SK-N-SH treated with all-trans-retinoic acid at 6 μM for 48 hours (cell line): ENCODE results near the gene HDDC3.

Experiments used
- ATAC-seq: fragments of 200-7000 bp; cut with Tn5 transposase; 3 replicates; pipeline ENCODE4 v1.9.1; 2020; ENCODE audit warnings: mild to moderate bottlenecking, moderate library complexity
- ARNTL ChIP-seq: fragments of 450-650 bp; formaldehyde crosslinking; IDR thresholded peaks from 2 replicates; pipeline ENCODE4 v1.5.0; 2020; ENCODE audit warnings: low read depth, mild to moderate bottlenecking, moderate library complexity, borderline replicate concordance
- BACH2 ChIP-seq: fragments of 250-450 bp; sonication (Bioruptor Pico); IDR thresholded peaks from 2 replicates; pipeline ENCODE4 v1.9.0; 2021; ENCODE audit warnings: mild to moderate bottlenecking, borderline replicate concordance
- CSDC2 ChIP-seq: fragments of 250-450 bp; sonication (Bioruptor Pico); IDR thresholded peaks from 2 replicates; pipeline ENCODE4 v1.5.0; 2020; ENCODE audit warnings: mild to moderate bottlenecking, moderate library complexity
- ESRRG ChIP-seq: fragments of 250-450 bp; sonication (Bioruptor Pico); IDR thresholded peaks from 2 replicates; pipeline ENCODE4 v1.6.1; 2021; ENCODE audit warnings: mild to moderate bottlenecking
- GLIS3 ChIP-seq: fragments of 250-450 bp; sonication (Bioruptor Pico); IDR thresholded peaks from 2 replicates; pipeline ENCODE4 v1.5.0; 2020; ENCODE audit warnings: mild to moderate bottlenecking, moderate library complexity
- ISL1 ChIP-seq: fragments of 250-450 bp; sonication (Bioruptor Pico); IDR thresholded peaks from 2 replicates; pipeline ENCODE4 v2.1.2; 2022; ENCODE audit warnings: mild to moderate bottlenecking, moderate library complexity
- OSR1 ChIP-seq: fragments of 250-450 bp; sonication (Bioruptor Pico); IDR thresholded peaks from 2 replicates; pipeline ENCODE4 v1.8.0; 2022; ENCODE audit warnings: moderate library complexity, mild to moderate bottlenecking, inconsistent platforms
- PPARA ChIP-seq: fragments of 250-450 bp; sonication (Bioruptor Pico); IDR thresholded peaks from 2 replicates; pipeline ENCODE4 v1.5.0; 2020; ENCODE audit warnings: mild to moderate bottlenecking, borderline replicate concordance
- RARB ChIP-seq: fragments of 250-450 bp; sonication (Bioruptor Pico); IDR thresholded peaks from 2 replicates; pipeline ENCODE4 v1.8.0; 2021; ENCODE audit warnings: mild to moderate bottlenecking, moderate library complexity
- SNAI2 ChIP-seq: fragments of 250-450 bp; sonication (Bioruptor Pico); IDR thresholded peaks from 2 replicates; pipeline ENCODE4 v1.5.0; 2020; ENCODE audit warnings: mild to moderate bottlenecking, moderate library complexity
- TOX ChIP-seq: fragments of 250-450 bp; sonication (Bioruptor Pico); IDR thresholded peaks from 2 replicates; pipeline ENCODE4 v1.8.0; 2021; ENCODE audit warnings: mild to moderate bottlenecking, moderate library complexity, borderline replicate concordance
- ZFP3 ChIP-seq: fragments of 250-450 bp; sonication (Bioruptor Pico); IDR thresholded peaks from 2 replicates; pipeline ENCODE4 v1.5.0; 2020; ENCODE audit warnings: mild to moderate bottlenecking, moderate library complexity
- ZNF565 ChIP-seq: fragments of 450-650 bp; formaldehyde crosslinking; conservative IDR thresholded peaks from 2 replicates; pipeline ENCODE4 v1.5.0; 2020; ENCODE audit warnings: low read depth, mild to moderate bottlenecking, moderate library complexity
- ZNF70 ChIP-seq: fragments of 450-650 bp; formaldehyde crosslinking; IDR thresholded peaks from 2 replicates; pipeline ENCODE4 v1.5.0; 2020; ENCODE audit warnings: mild to moderate bottlenecking, moderate library complexity
- TF ChIP-seq, protein P1 (sequence below): fragments of 250-450 bp; sonication (Bioruptor Pico); IDR thresholded peaks from 2 replicates; pipeline ENCODE4 v1.5.0; 2020; ENCODE audit warnings: mild to moderate bottlenecking, moderate library complexity
- TF ChIP-seq, protein P2 (sequence below): fragments of 250-450 bp; sonication (Bioruptor Pico); IDR thresholded peaks from 2 replicates; pipeline ENCODE4 v1.5.1; 2020; ENCODE audit warnings: low read depth, mild to moderate bottlenecking, moderate library complexity
- TF ChIP-seq, protein P3 (sequence below): fragments of 250-450 bp; sonication (Bioruptor Pico); IDR thresholded peaks from 2 replicates; pipeline ENCODE4 v1.8.0; 2021; ENCODE audit warnings: low read depth, mild to moderate bottlenecking, moderate library complexity, borderline replicate concordance
- TF ChIP-seq, protein P4 (sequence below): fragments of 250-450 bp; sonication (Bioruptor Pico); IDR thresholded peaks from 2 replicates; pipeline ENCODE4 v1.5.1; 2021; ENCODE audit warnings: mild to moderate bottlenecking, moderate library complexity

Gene HDDC3

GRCh38 chr15:90932660-90932991, 277 bp upstream of the HDDC3 start:
- no peak for ATAC-seq
- no peak for TF ChIP-seq CSDC2 (CRISPR knock-in tag)
- TF ChIP-seq ESRRG (CRISPR knock-in tag) = no peak
- TF ChIP-seq, protein P1, sequence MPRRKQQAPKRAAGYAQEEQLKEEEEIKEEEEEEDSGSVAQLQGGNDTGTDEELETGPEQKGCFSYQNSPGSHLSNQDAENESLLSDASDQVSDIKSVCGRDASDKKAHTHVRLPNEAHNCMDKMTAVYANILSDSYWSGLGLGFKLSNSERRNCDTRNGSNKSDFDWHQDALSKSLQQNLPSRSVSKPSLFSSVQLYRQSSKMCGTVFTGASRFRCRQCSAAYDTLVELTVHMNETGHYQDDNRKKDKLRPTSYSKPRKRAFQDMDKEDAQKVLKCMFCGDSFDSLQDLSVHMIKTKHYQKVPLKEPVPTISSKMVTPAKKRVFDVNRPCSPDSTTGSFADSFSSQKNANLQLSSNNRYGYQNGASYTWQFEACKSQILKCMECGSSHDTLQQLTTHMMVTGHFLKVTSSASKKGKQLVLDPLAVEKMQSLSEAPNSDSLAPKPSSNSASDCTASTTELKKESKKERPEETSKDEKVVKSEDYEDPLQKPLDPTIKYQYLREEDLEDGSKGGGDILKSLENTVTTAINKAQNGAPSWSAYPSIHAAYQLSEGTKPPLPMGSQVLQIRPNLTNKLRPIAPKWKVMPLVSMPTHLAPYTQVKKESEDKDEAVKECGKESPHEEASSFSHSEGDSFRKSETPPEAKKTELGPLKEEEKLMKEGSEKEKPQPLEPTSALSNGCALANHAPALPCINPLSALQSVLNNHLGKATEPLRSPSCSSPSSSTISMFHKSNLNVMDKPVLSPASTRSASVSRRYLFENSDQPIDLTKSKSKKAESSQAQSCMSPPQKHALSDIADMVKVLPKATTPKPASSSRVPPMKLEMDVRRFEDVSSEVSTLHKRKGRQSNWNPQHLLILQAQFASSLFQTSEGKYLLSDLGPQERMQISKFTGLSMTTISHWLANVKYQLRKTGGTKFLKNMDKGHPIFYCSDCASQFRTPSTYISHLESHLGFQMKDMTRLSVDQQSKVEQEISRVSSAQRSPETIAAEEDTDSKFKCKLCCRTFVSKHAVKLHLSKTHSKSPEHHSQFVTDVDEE (CRISPR knock-in tag) = no peak
- no peak for TF ChIP-seq ISL1 (CRISPR knock-in tag)
- TF ChIP-seq, protein P2, sequence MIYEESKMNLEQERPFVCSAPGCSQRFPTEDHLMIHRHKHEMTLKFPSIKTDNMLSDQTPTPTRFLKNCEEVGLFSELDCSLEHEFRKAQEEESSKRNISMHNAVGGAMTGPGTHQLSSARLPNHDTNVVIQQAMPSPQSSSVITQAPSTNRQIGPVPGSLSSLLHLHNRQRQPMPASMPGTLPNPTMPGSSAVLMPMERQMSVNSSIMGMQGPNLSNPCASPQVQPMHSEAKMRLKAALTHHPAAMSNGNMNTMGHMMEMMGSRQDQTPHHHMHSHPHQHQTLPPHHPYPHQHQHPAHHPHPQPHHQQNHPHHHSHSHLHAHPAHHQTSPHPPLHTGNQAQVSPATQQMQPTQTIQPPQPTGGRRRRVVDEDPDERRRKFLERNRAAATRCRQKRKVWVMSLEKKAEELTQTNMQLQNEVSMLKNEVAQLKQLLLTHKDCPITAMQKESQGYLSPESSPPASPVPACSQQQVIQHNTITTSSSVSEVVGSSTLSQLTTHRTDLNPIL (CRISPR knock-in tag) = no peak
- TF ChIP-seq ZNF565 = no peak

- TF ChIP-seq ARNTL (CRISPR knock-in tag) = no peak
- TF ChIP-seq BACH2 (CRISPR knock-in tag) = no peak
- no peak for TF ChIP-seq TOX
- TF ChIP-seq, protein P3, sequence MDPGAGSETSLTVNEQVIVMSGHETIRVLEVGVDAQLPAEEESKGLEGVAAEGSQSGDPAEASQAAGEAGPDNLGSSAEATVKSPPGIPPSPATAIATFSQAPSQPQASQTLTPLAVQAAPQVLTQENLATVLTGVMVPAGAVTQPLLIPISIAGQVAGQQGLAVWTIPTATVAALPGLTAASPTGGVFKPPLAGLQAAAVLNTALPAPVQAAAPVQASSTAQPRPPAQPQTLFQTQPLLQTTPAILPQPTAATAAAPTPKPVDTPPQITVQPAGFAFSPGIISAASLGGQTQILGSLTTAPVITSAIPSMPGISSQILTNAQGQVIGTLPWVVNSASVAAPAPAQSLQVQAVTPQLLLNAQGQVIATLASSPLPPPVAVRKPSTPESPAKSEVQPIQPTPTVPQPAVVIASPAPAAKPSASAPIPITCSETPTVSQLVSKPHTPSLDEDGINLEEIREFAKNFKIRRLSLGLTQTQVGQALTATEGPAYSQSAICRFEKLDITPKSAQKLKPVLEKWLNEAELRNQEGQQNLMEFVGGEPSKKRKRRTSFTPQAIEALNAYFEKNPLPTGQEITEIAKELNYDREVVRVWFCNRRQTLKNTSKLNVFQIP (CRISPR knock-in tag) = no peak
- no peak for TF ChIP-seq RARB
- TF ChIP-seq ISL1 (CRISPR knock-in tag) = no peak
- TF ChIP-seq GLIS3 (CRISPR knock-in tag) = no peak
- TF ChIP-seq SNAI2 (CRISPR knock-in tag) = no peak
- no peak for TF ChIP-seq OSR1 (CRISPR knock-in tag)
- TF ChIP-seq, protein P1 (CRISPR knock-in tag) = no peak
- TF ChIP-seq ZNF70 (CRISPR knock-in tag) = no peak
- no peak for TF ChIP-seq PPARA (CRISPR knock-in tag)
- TF ChIP-seq ZFP3 = no peak
- no peak for ATAC-seq
These were observed 848 bp downstream of the HDDC3 start for GRCh38 chr15:90931575-90931827.

DNA sequence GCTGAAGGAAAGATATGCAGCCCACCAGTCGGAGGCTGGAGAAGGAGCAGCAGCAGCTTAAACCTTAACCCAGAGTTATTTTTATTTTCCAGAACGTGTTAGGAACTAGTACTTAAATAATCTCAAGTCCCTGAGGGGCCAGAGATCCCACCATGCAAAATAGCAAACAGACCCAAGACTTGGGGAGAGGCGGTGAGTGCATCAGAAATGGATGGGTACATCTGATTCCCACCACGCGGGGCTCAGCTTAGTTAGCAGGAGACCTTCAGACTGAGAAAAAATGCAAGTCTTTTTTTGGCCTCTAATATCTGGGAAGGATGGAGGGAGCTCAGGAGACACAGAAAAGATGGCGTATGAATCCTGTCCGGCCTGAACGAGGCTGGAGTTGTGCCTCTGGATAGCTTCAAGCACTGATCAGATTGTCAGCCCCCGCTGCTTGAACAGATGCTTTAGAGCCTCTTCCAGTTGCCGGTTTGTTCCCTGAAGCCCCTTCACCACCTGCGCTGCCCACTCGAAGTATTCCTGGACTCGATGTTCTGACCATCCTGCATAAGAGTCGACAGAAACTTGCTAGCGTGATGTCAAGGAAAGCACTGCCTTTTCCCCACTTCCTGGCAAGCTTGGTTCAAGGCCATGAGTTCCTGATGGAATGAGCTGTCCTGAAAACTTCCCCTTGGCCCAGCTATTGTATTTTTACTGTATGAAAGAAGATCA, 1.3 kb downstream of the HDDC3 start:
- ATAC-seq = no peak

More for the DNA sequence above, 1.3 kb downstream of the HDDC3 start:
- TF ChIP-seq ESRRG (CRISPR knock-in tag) (no peak), GLIS3 (CRISPR knock-in tag) (no peak), ISL1 (CRISPR knock-in tag) (no peak)
- TF ChIP-seq, protein P1 (CRISPR knock-in tag) = no peak
- TF ChIP-seq, protein P4, sequence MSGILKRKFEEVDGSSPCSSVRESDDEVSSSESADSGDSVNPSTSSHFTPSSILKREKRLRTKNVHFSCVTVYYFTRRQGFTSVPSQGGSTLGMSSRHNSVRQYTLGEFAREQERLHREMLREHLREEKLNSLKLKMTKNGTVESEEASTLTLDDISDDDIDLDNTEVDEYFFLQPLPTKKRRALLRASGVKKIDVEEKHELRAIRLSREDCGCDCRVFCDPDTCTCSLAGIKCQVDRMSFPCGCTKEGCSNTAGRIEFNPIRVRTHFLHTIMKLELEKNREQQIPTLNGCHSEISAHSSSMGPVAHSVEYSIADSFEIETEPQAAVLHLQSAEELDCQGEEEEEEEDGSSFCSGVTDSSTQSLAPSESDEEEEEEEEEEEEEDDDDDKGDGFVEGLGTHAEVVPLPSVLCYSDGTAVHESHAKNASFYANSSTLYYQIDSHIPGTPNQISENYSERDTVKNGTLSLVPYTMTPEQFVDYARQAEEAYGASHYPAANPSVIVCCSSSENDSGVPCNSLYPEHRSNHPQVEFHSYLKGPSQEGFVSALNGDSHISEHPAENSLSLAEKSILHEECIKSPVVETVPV (CRISPR knock-in tag) = no peak
